Natural killer cell (primary cell): ENCODE results near the gene ATP6V0C. TPM values are rescaled to one million over a fixed set of nuclear protein-coding genes. Genes with fewer than 3 reads are reported as not detected.

Source experiments
- ATAC-seq, 3 donors: fragments of 150-1000 bp in 2 of 3; fragments of 200-7000 bp in 1 of 3; cut with Tn5 transposase; 1 replicate in 1 of 3; 2 replicates in 2 of 3; pipeline ENCODE4 v1.10.0; 2021; ENCODE audit warnings: mild to moderate bottlenecking in 2 of 3, moderate library complexity in 2 of 3
- DNase-seq, 2 donors: peaks; one replicate each; pipeline versions ENCODE4 v3.0.0 to v3.0.0-alpha.2; 2013 to 2021; ENCODE audit warnings: mixed read lengths in 1 of 2
- H3K27ac ChIP-seq: one replicate; pipeline ENCODE4 v1.5.1; 2013; ENCODE audit warnings: mild to moderate bottlenecking, low read length
- H3K27me3 ChIP-seq: one replicate; pipeline ENCODE4 v1.6.1; 2013; ENCODE audit warnings: low read length; ENCODE audit not compliant: control insufficient read depth, insufficient read depth
- H3K36me3 ChIP-seq: one replicate; pipeline ENCODE4 v1.6.1; 2013; ENCODE audit warnings: low read length; ENCODE audit not compliant: control insufficient read depth, insufficient read depth
- H3K4me1 ChIP-seq: one replicate; pipeline ENCODE4 v1.6.1; 2013; ENCODE audit warnings: low read length; ENCODE audit not compliant: control insufficient read depth, insufficient read depth
- H3K4me3 ChIP-seq: one replicate; pipeline ENCODE4 v1.5.1; 2013; ENCODE audit warnings: low read length
- H3K9me3 ChIP-seq: one replicate; pipeline ENCODE4 v1.6.1; 2013; ENCODE audit warnings: low read length; ENCODE audit not compliant: control insufficient read depth, insufficient read depth
- H3K27ac Mint-ChIP-seq, 2 donors: one replicate each; pipeline ENCODE4 v1.8.0; 2022; ENCODE audit warnings: mild to moderate bottlenecking in 2 of 2, mixed read lengths in 2 of 2, moderate library complexity in 1 of 2
- H3K27me3 Mint-ChIP-seq, 2 donors: one replicate each; pipeline ENCODE4 v1.8.0; 2022; ENCODE audit warnings: low read depth in 2 of 2, mixed read lengths in 2 of 2
- H3K36me3 Mint-ChIP-seq: one replicate; pipeline ENCODE4 v1.8.0; 2022; ENCODE audit warnings: mixed read lengths
- H3K4me1 Mint-ChIP-seq, 2 donors: one replicate each; pipeline ENCODE4 v1.8.0; 2022; ENCODE audit warnings: mixed read lengths in 2 of 2
- H3K4me3 Mint-ChIP-seq: one replicate; pipeline ENCODE4 v1.8.0; 2022; ENCODE audit warnings: mild to moderate bottlenecking, moderate library complexity, mixed read lengths
- H3K9me3 Mint-ChIP-seq, 2 donors: one replicate each; pipeline ENCODE4 v1.8.0; 2022; ENCODE audit warnings: mixed read lengths in 2 of 2
- WGBS: methylation state at CpG from one replicate; pipeline ENCODE4 v1.1.7; 2013; ENCODE audit warnings: missing lambda C conversion rate; ENCODE audit not compliant: insufficient coverage; 5-methylcytosine and 5-hydroxymethylcytosine counted together
- intact Hi-C: fragments of 100-400 bp; cut with micrococcal nuclease; formaldehyde crosslinking; loops from one replicate; pipeline ENCODE4 v1.14.2; 2022
- total RNA-seq, 4 donors: library from RNA; stranded (reverse); fragments of 120-200 nt in 1 of 4; gene quantifications; one replicate each; pipeline versions ENCODE4 v1.2.3 to v1.2.4, GENCODE V29; 2013 to 2022
- TF ChIP-seq, protein P1 (sequence below): fragments of 200-600 bp; IDR thresholded peaks from one replicate; pipeline ENCODE4 v1.8.0; 2022; ENCODE audit warnings: antibody characterized with exemption

The ATP6V0C gene
- total RNA-seq, 3 donors from 2014 or later (not counting 1 experiment from before 2014, with no cell fraction given), result 183 to 242 (median 217) TPM

DNA sequence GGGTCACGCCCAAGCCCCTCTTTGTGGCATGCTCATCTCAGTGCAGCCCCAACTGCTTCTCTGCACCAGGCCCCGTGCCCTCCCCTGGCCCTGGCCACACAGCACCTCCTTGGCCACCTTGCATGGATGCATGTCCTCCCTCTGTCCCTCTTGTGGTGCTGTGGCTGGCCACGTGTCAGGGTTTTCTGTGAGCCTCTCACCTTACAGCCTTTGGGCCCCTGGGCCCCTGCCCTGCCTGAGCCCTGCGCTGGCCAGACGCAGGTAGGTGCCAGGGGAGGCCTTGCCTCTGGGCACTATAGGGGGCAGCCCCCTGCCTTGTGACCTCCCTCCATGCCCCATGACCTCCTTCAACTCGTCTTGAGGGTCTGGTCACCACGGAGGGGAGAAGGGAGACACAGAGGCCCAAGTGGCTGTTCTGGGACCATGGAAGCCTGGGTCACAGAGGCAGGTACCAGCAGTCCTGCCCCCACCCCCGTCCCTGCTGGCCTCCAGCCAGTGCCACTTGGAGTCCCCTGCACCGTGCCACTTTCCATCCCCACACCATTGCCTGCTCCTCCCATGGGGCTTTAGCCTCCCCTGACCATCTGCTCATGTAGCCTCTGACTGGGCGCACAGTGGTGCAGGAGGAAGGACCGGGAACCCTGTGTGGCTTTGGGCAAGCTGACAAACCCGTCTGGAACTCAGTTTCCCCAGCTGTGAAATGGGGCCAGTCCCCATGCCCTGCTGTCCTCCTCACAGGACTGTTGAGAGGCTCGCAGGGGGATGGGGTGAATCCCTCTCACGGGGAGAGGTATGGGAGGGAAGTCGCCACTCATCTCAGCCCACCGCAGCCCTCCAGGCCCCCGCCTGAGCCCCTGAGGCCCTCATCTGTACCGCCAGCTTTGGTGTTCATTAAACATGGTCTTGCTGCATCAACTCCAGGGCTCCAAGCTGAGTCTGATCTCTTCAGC, 11.5 kb upstream of the ATP6V0C start:
- Histone ChIP-seq H3K36me3 (no peaks in the 10 kb centered on the region), H3K27me3 (no peaks in the 10 kb centered on the region), H3K4me3 (no peak overlapping the region), H3K4me1 (peaks cover 19% of the 10 kb centered on the region), H3K9me3 (no peaks in the 10 kb centered on the region), H3K27ac (no peak overlapping the region)
- Mint-ChIP-seq H3K4me3 (no peak overlapping the region), H3K4me1 (peaks cover 0 to 8% of the 10 kb centered on the region in 2 donors), H3K36me3 (no peaks in the 10 kb centered on the region), H3K27ac (no peak overlapping the region), H3K27me3 (no peaks in the 10 kb centered on the region), H3K9me3 (no peaks in the 10 kb centered on the region)
- TF ChIP-seq, protein P1, sequence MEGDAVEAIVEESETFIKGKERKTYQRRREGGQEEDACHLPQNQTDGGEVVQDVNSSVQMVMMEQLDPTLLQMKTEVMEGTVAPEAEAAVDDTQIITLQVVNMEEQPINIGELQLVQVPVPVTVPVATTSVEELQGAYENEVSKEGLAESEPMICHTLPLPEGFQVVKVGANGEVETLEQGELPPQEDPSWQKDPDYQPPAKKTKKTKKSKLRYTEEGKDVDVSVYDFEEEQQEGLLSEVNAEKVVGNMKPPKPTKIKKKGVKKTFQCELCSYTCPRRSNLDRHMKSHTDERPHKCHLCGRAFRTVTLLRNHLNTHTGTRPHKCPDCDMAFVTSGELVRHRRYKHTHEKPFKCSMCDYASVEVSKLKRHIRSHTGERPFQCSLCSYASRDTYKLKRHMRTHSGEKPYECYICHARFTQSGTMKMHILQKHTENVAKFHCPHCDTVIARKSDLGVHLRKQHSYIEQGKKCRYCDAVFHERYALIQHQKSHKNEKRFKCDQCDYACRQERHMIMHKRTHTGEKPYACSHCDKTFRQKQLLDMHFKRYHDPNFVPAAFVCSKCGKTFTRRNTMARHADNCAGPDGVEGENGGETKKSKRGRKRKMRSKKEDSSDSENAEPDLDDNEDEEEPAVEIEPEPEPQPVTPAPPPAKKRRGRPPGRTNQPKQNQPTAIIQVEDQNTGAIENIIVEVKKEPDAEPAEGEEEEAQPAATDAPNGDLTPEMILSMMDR, result no peak
- 87% methylated on average over 18 of the region's 18 CpGs for WGBS
- intact Hi-C loops, result no loop called here
- ATAC-seq, result no peak
- no peak for DNase-seq

DNA sequence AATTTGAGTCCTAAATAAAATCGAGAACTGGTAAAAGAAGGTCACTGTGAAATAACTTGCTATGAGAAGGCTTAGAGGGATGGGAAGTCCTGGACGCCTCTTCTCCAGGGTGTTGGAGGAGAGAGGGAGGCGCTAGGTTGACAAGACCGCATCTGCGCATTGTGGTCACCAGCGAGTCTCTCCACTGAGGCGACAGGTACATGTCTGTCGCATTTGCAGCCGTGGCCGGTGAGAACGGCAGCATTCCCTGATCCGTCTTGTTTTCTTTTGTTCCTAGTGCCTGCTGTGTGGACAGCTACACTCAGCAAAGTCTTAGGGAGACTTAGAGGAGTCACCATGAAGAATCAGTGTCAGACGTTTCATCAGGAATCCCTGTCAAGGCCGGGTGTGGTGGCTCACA, 8.1 kb upstream of the ATP6V0C start:
- H3K4me3 Mint-ChIP-seq, result no peak overlapping the region
- H3K9me3 ChIP-seq, result no peaks in the 10 kb centered on the region
- WGBS, result 94% methylated on average over 14 of the region's 14 CpGs
- no peaks in the 10 kb centered on the region for H3K27me3 ChIP-seq
- intact Hi-C loops, result no loop called here
- peaks cover 52% of the 10 kb centered on the region for H3K4me1 ChIP-seq
- no peaks in the 10 kb centered on the region for H3K27me3 Mint-ChIP-seq
- H3K9me3 Mint-ChIP-seq, result no peaks in the 10 kb centered on the region
- TF ChIP-seq, protein P1, result no peak
- no peaks in the 10 kb centered on the region for H3K36me3 Mint-ChIP-seq
- H3K36me3 ChIP-seq, result no peaks in the 10 kb centered on the region
- peaks cover 7 to 18% of the 10 kb centered on the region in 2 donors for H3K4me1 Mint-ChIP-seq
- H3K27ac ChIP-seq, result no peak overlapping the region
- DNase-seq (no peak), ATAC-seq (no peak)
- H3K27ac Mint-ChIP-seq, result no peak overlapping the region
- H3K4me3 ChIP-seq, result no peak overlapping the region

DNA sequence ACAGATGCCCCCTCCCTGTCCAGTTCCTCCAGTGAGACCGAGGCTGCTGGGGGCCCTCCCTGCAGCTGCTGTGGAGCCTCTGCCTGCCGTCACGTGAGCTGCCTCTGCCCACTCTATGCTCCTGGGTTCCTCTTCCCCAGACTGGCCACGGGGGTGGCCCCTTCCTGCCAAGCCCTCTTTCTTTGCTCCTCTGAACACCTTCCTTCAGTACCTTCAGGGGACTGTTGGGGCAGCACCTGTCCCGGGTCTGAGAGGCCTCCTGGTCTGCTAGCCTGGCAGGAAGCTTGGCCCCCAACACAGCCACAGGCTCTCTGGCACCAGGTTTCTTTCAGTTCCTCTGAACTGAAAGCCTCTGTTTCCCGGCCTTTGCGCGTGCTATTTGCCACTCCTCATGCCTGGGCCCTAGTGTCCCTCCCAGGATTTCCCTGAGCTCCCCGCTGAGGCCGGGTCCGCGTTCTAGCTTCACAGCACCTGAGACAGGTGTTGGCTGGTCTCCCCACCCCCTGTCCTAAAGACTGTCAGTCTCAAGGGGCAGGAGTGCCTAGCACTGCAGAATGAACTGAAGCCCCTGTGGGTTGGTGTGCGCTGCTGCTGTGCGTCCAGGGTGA, 6.6 kb upstream of the ATP6V0C start:
- H3K4me1 Mint-ChIP-seq, result peaks cover 9 to 24% of the 10 kb centered on the region in 2 donors
- intact Hi-C loops, result no loop called here

More for the DNA sequence above, 6.6 kb upstream of the ATP6V0C start:
- 26% methylated on average over 14 of the region's 14 CpGs for WGBS
- Histone ChIP-seq H3K27me3 (no peaks in the 10 kb centered on the region), H3K27ac (peak overlapping the region; percentile 59), H3K4me3 (no peak overlapping the region), H3K9me3 (no peaks in the 10 kb centered on the region), H3K4me1 (peaks cover 42% of the 10 kb centered on the region), H3K36me3 (no peaks in the 10 kb centered on the region)
- Mint-ChIP-seq H3K9me3 (no peaks in the 10 kb centered on the region), H3K27ac (peak overlapping the region in 1 of 2 donors; percentile 50), H3K36me3 (no peaks in the 10 kb centered on the region), H3K27me3 (peaks cover 0 to 3% of the 10 kb centered on the region in 2 donors), H3K4me3 (no peak overlapping the region)
- TF ChIP-seq, protein P1, result no peak
- peak; percentile 30 to 40 (median 36) for ATAC-seq
- no peak for DNase-seq
